ENCODE measurements around the gene ELF1. TPM values are rescaled to one million over a fixed set of nuclear protein-coding genes. Genes with fewer than 3 reads are reported as not detected.
"Not testable (repeated sequence)": the region's sequence is repeated elsewhere in the genome, so short reads cannot be mapped to it uniquely, and the experiment has no call there.

Gene ELF1
- total RNA-seq, 1 donor from 2014 or later = 19.2 TPM

- Mint-ChIP-seq H3K4me3 (no peak overlapping the region), H3K4me1 (peaks cover 6% of the 10 kb centered on the region), H3K36me3 (ENCODE audit: low read depth) (peaks cover 41% of the 10 kb centered on the region), H3K27ac (ENCODE audit: unreplicated experiment) (no peak overlapping the region), H3K9me3 (peaks cover 16% of the 10 kb centered on the region), H3K27me3 (ENCODE audit: low read depth) (no peaks in the 10 kb centered on the region)
- no peak for DNase-seq (ENCODE audit: low read depth, low spot score)
- no peak for TF ChIP-seq CTCF (conservative IDR thresholded peaks at IDR 0.05)
Measured at GRCh38 chr13:41049480-41050440, 30.6 kb upstream of the ELF1 start.

DNA sequence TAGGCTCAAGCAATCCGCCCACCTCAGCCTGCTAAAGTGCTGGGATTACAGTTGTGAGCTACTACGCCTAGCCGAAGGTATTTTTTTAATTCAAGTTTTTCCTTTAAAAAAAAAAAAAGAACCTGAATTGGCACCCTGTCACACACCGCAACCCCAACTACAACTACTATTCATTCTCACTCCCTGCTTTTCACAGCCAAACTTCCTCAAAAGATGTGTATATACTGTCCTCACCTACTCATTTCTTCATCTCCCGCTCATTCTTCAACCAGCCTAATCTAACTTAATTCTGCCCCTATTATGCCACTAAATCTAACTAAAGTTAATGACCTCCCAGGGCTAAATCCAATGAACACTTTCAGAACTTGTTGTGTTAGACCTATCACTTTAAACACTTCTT, 29.5 kb upstream of the ELF1 start:
- TF ChIP-seq CTCF (conservative IDR thresholded peaks at IDR 0.05) = no peak
- Mint-ChIP-seq H3K4me1 (no peaks in the 10 kb centered on the region), H3K27ac (ENCODE audit: unreplicated experiment) (no peak overlapping the region), H3K36me3 (ENCODE audit: low read depth) (peaks cover 41% of the 10 kb centered on the region), H3K4me3 (no peak overlapping the region), H3K27me3 (ENCODE audit: low read depth) (no peaks in the 10 kb centered on the region), H3K9me3 (peaks cover 16% of the 10 kb centered on the region)
- no peak for DNase-seq (ENCODE audit: low read depth, low spot score)

DNA sequence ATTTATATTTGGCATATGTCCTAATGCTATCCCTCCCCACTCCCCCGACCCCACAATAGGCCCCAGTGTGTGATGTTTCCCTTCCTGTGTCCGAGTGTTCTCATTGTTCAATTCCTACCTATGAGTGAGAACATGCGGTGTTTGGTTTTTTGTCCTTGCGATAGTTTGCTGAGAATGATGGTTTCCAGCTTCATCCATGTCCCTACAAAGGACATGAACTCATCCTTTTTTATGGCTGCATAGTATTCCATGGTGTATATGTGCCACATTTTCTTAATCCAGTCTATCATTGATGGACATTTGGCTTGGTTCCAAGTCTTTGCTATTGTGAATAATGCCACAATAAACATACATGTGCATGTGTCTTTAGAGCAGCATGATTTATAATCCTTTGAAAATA, 23.3 kb upstream of the ELF1 start:
- not testable (repeated sequence) for H3K27ac Mint-ChIP-seq (ENCODE audit: unreplicated experiment); H3K4me1 Mint-ChIP-seq; H3K27me3 Mint-ChIP-seq (ENCODE audit: low read depth); DNase-seq (ENCODE audit: low read depth, low spot score); H3K4me3 Mint-ChIP-seq
- H3K36me3 Mint-ChIP-seq (ENCODE audit: low read depth) = peaks cover 35% of the 10 kb centered on the region
- peaks cover 13% of the 10 kb centered on the region for H3K9me3 Mint-ChIP-seq

- Mint-ChIP-seq H3K27ac (ENCODE audit: unreplicated experiment) (no peak overlapping the region), H3K4me3 (no peak overlapping the region), H3K36me3 (ENCODE audit: low read depth) (peaks cover 22% of the 10 kb centered on the region), H3K27me3 (ENCODE audit: low read depth) (no peaks in the 10 kb centered on the region), H3K4me1 (no peaks in the 10 kb centered on the region), H3K9me3 (peaks cover 10% of the 10 kb centered on the region)
- DNase-seq (ENCODE audit: low read depth, low spot score) = no peak
- no peak for TF ChIP-seq CTCF (conservative IDR thresholded peaks at IDR 0.05)
Measured at GRCh38 chr13:41040584-41041334, 21.6 kb upstream of the ELF1 start.

- Mint-ChIP-seq H3K4me3 (no peak overlapping the region), H3K36me3 (ENCODE audit: low read depth) (peaks cover 13% of the 10 kb centered on the region), H3K4me1 (no peaks in the 10 kb centered on the region), H3K27me3 (ENCODE audit: low read depth) (no peaks in the 10 kb centered on the region), H3K9me3 (peaks cover 5% of the 10 kb centered on the region), H3K27ac (ENCODE audit: unreplicated experiment) (no peak overlapping the region)
- DNase-seq (ENCODE audit: low read depth, low spot score) = no peak
- TF ChIP-seq CTCF (conservative IDR thresholded peaks at IDR 0.05) = no peak
Measured at GRCh38 chr13:41039746-41040145, 20.6 kb upstream of the ELF1 start.

DNA sequence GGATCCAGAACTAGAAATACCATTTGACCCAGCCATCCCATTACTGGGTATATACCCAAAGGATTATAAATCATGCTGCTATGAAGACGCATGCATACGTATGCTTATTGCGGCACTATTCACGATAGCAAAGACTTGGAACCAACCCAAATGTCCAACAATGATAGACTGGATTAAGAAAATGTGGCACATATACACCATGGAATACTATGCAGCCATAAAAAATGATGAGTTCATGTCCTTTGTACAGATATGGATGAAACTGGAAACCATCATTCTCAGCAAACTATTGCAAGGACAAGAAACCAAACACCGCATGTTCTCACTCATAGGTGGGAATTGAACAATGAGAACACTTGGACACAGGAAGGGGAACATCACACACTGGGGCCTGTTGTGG, 17.4 kb upstream of the ELF1 start:
- H3K9me3 Mint-ChIP-seq; H3K36me3 Mint-ChIP-seq (ENCODE audit: low read depth); H3K27me3 Mint-ChIP-seq (ENCODE audit: low read depth); DNase-seq (ENCODE audit: low read depth, low spot score); H3K4me3 Mint-ChIP-seq; H3K27ac Mint-ChIP-seq (ENCODE audit: unreplicated experiment); H3K4me1 Mint-ChIP-seq: not testable (repeated sequence)

Data from neural crest cell (in vitro differentiated cells).